ENCODE data around the gene ACTL7A. TPM values are rescaled to one million over a fixed set of nuclear protein-coding genes. Genes with fewer than 3 reads are reported as not detected.

The ACTL7A gene
- total and polyA plus RNA-seq, 2 of the 13 experiments (the other 11 are each of a cell fraction or from before 2014, with no cell fraction given): not detected

- peak; percentile 82 for TF ChIP-seq ZSCAN25 (CRISPR knock-in tag; IDR thresholded peaks at IDR 0.05)
- no peak for TF ChIP-seq TEAD2 (CRISPR knock-in tag; IDR thresholded peaks at IDR 0.05)
- TF ChIP-seq ZNF350 (CRISPR knock-in tag; IDR thresholded peaks at IDR 0.05; ENCODE audit: borderline replicate concordance, low read depth): peak; percentile 91; the same call in 1 of the 2 replicates
- 0 out of 2 replicates have a peak, but pooled peaks have one; percentile 53 for TF ChIP-seq SNAPC4 (CRISPR knock-in tag; IDR thresholded peaks at IDR 0.05)
- no peak; the same call in 1 of the 2 replicates for TF ChIP-seq MIER2 (CRISPR knock-in tag; IDR thresholded peaks at IDR 0.05)
- TF ChIP-seq MXI1 (IDR thresholded peaks at IDR 0.05; ENCODE audit: borderline replicate concordance, low read depth, low read length): peak; percentile 88; the same call in 2 of the 3 replicates
- TF ChIP-seq EZH2 (conservative IDR thresholded peaks at IDR 0.05; ENCODE audit: low read depth, low read length): no peak
- TF ChIP-seq, protein P1, sequence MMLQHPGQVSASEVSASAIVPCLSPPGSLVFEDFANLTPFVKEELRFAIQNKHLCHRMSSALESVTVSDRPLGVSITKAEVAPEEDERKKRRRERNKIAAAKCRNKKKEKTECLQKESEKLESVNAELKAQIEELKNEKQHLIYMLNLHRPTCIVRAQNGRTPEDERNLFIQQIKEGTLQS (CRISPR knock-in tag; IDR thresholded peaks at IDR 0.05): peak; percentile 97
- peak; percentile 83; the same call in 1 of the 2 replicates for TF ChIP-seq GFI1 (CRISPR knock-in tag; IDR thresholded peaks at IDR 0.05; ENCODE audit: borderline replicate concordance)
- TF ChIP-seq ZNF33A (CRISPR knock-in tag; IDR thresholded peaks at IDR 0.05; ENCODE audit: borderline replicate concordance): peak; percentile 27; the same call in 1 of the 2 replicates
- TF ChIP-seq ISX (CRISPR knock-in tag; conservative IDR thresholded peaks at IDR 0.05): no peak
- TF ChIP-seq ZNF260 (CRISPR knock-in tag; IDR thresholded peaks at IDR 0.05; ENCODE audit: borderline replicate concordance, low read depth): no peak
- TF ChIP-seq ZNF468 (CRISPR knock-in tag; IDR thresholded peaks at IDR 0.05): no peak
- TF ChIP-seq, protein P2, sequence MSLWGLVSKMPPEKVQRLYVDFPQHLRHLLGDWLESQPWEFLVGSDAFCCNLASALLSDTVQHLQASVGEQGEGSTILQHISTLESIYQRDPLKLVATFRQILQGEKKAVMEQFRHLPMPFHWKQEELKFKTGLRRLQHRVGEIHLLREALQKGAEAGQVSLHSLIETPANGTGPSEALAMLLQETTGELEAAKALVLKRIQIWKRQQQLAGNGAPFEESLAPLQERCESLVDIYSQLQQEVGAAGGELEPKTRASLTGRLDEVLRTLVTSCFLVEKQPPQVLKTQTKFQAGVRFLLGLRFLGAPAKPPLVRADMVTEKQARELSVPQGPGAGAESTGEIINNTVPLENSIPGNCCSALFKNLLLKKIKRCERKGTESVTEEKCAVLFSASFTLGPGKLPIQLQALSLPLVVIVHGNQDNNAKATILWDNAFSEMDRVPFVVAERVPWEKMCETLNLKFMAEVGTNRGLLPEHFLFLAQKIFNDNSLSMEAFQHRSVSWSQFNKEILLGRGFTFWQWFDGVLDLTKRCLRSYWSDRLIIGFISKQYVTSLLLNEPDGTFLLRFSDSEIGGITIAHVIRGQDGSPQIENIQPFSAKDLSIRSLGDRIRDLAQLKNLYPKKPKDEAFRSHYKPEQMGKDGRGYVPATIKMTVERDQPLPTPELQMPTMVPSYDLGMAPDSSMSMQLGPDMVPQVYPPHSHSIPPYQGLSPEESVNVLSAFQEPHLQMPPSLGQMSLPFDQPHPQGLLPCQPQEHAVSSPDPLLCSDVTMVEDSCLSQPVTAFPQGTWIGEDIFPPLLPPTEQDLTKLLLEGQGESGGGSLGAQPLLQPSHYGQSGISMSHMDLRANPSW (CRISPR knock-in tag; IDR thresholded peaks at IDR 0.05; ENCODE audit: borderline replicate concordance): peak; percentile 67; the same call in 1 of the 2 replicates
- peak; percentile 73 for TF ChIP-seq ZNF501 (CRISPR knock-in tag; IDR thresholded peaks at IDR 0.05)
Observed at GRCh38 chr9:108885643-108886348, 23.7 kb downstream of the ACTL7A start (continued).

All from HepG2 (cell line).